ENCODE results near the gene MYO18B.

Gene MYO18B

DNA sequence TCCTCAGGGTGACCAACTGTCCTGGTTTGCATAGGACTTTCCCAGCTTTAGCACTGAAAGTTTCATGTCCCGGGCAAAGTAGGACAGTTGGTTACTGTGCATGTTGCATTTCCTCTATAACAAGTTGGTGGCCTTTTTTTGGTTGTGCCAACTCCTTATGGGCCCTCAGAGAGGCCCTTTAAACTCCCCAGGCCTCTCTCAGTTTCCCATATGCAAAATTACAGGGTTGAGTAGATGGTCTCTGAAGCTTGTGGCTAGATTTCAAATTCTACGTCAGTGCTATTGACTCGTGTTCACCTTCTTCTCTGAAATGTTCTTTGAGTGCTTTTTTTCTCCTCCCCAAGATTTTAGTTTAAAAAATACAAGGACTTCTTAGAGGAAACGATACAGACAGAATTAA, 92.5 kb downstream of the MYO18B start:
- DNase-seq (ENCODE audit: low spot score) = no peak
- TF ChIP-seq, protein P1, sequence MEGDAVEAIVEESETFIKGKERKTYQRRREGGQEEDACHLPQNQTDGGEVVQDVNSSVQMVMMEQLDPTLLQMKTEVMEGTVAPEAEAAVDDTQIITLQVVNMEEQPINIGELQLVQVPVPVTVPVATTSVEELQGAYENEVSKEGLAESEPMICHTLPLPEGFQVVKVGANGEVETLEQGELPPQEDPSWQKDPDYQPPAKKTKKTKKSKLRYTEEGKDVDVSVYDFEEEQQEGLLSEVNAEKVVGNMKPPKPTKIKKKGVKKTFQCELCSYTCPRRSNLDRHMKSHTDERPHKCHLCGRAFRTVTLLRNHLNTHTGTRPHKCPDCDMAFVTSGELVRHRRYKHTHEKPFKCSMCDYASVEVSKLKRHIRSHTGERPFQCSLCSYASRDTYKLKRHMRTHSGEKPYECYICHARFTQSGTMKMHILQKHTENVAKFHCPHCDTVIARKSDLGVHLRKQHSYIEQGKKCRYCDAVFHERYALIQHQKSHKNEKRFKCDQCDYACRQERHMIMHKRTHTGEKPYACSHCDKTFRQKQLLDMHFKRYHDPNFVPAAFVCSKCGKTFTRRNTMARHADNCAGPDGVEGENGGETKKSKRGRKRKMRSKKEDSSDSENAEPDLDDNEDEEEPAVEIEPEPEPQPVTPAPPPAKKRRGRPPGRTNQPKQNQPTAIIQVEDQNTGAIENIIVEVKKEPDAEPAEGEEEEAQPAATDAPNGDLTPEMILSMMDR (IDR thresholded peaks at IDR 0.05; ENCODE audit: borderline replicate concordance, control extremely low read depth, extremely low read depth, insufficient read depth, missing control alignments) = no peak
- in situ Hi-C loops (cut with MboI; ENCODE audit: low sequenced_read_pairs, unreplicated experiment) = no loop called here

DNA sequence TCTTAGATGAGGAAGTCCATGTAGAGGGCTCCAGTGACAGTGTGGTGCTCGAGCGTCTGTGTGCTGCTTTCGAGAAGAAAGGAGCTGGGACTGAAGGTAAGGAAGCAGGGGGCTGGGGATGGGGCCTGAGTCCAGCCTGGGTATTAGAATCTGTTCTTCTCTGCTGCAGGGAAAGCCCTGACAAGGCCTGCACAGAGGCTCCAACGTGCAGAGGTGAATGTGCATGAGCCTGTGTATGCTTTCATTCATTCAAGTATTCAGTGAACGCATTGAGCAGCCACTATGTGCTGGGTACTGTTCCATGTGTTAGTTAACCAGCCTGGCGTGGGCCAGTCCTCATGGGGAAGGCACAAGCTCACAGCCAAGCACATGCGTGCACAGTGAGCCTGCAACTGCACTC, 93.4 kb downstream of the MYO18B start:
- TF ChIP-seq, protein P1 (IDR thresholded peaks at IDR 0.05; ENCODE audit: borderline replicate concordance, control extremely low read depth, extremely low read depth, insufficient read depth, missing control alignments) = no peak
- no peak for DNase-seq (ENCODE audit: low spot score)
- in situ Hi-C loops (cut with MboI; ENCODE audit: low sequenced_read_pairs, unreplicated experiment) = no loop called here

DNA sequence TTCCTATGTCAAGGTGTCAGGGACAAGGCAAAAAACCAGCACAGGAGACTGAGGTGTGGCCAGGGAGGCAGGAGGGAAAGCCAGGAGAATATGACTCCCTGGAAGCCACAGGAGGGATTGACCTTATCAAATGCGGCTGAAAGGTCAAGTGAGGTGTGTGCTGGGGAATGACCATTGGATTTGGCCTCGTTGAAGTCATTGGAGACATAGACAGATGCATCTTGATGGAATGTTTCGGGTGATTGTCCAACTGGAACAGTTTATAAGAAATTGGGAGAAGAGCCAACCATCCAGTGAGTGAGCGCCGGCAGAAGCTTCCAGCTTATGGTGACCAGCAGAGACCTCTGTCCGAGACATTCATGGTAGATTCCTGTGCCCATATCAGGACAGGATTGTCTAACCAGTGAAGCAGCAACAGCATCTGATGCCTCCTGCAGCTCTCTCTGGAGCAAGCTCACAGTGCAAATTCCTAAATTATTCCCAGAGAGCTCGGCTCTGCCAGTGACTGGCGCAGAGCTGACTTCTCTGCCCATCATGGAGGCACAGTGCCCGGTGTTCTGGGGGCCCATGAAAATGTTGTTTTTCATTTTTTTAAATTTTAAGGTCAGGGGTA, 95.4 kb downstream of the MYO18B start:
- in situ Hi-C loops (cut with MboI; ENCODE audit: low sequenced_read_pairs, unreplicated experiment) = no loop called here
- TF ChIP-seq, protein P1 (IDR thresholded peaks at IDR 0.05; ENCODE audit: borderline replicate concordance, control extremely low read depth, extremely low read depth, insufficient read depth, missing control alignments) = no peak
- no peak for DNase-seq (ENCODE audit: low spot score)

DNA sequence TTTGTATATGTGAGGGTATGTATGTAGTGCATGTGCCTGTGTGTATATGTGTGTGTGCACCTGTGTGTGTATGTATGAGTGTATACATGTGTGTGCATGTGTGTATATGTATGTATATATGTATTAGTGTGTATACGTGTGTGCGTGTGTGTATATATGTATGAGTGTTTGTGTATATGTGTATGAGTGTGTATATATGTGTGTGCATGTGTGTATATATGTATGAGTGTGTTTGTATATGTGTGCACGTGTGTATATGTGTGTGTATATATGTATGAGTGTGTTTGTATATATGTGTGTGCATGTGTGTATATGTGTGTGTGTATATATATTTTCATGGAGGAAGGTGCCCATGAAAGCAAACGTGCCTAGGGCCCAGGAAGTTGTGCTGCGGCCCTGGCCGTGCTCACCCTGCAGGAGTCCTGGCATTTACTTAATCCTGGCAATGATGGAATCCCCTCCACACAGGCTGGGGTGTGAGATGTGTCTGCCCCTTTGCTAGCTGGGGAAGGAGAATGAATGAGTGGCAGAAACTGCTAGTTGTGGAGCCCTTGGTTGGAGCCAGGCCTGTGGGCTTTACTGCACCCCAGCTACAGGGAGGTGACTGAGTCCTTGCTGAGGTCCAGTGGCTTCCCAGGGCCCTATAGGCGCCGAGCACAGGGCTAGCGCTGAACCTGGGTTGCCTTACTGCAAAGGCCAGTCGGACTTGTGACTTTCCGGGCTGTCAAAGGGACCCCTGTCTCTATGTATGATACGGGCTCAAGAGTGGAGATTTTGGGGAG, 97.2 kb downstream of the MYO18B start:
- no peak for DNase-seq (ENCODE audit: low spot score)
- TF ChIP-seq, protein P1 (IDR thresholded peaks at IDR 0.05; ENCODE audit: borderline replicate concordance, control extremely low read depth, extremely low read depth, insufficient read depth, missing control alignments) = no peak
- in situ Hi-C loops (cut with MboI; ENCODE audit: low sequenced_read_pairs, unreplicated experiment) = no loop called here

DNA sequence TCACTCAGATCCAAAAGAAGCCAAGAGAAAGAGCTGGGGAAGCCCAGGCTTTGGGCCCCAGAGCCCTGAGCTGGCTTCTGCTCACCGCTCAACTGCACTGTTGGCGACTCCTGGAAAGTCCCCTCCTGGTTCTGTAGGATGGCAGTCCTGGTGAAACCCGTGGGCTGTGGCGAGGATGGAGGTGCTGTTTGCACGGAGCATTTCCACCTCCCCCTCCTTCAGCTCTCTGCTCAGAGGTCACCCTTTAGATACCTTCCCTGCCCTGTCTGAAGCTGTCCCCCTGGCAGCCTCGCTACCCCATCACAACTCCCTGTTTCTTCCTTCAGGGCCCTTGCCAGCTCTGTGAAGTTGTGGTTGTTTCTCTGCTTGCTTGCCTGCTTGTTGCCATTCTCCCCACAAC, 97.8 kb downstream of the MYO18B start:
- in situ Hi-C loops (cut with MboI; ENCODE audit: low sequenced_read_pairs, unreplicated experiment) = no loop called here
- TF ChIP-seq, protein P1 (IDR thresholded peaks at IDR 0.05; ENCODE audit: borderline replicate concordance, control extremely low read depth, extremely low read depth, insufficient read depth, missing control alignments) = no peak

DNA sequence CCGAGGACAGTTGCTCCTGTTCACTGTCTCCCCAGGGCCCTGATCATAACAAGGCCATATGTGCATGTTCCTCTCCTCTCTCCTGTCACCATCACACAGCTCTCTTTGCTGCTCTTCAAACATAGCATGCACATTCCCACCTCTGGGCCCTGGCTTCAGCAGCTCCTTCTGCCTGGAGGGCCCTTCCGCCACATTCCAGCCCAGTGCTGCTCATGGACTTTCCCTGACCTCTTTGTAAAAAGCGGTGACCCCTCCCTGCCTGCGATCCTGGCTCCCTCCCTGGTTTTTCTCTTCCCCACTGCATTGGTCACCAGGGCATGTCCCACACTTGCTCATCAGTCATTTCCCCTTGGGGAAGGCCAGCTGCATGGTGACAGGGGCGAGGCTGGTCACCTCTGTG, 98.2 kb downstream of the MYO18B start:
- TF ChIP-seq, protein P1 (IDR thresholded peaks at IDR 0.05; ENCODE audit: borderline replicate concordance, control extremely low read depth, extremely low read depth, insufficient read depth, missing control alignments) = no peak
- in situ Hi-C loops (cut with MboI; ENCODE audit: low sequenced_read_pairs, unreplicated experiment) = no loop called here
- no peak for DNase-seq (ENCODE audit: low spot score)

More for the DNA sequence above, 97.8 kb downstream of the MYO18B start:
- no peak for DNase-seq (ENCODE audit: low spot score)

Measured in GM13976 (cell line).